ENCODE results near the gene HDAC9.

DNA sequence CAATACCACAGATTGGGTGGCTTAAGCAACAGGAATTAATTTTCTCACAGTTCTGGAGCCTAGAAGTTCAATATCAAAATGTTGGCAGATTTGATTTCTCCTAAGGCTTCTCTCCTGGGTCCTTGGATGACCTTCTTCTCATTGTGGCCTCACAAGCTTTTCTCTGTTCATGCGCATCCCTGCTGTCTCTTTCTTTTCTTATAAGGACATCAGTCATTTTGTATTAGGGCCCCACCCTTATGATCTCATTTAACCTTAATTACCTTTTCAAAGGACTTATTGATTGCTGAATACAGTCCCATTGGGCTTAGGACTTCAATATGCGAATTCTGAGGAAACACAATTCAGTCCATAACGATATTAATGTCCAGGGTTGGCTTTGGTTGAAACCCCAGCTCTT, 285.4 kb downstream of the HDAC9 start:
- TF ChIP-seq CTCF (IDR thresholded peaks at IDR 0.05; ENCODE audit: insufficient read depth, low read length, poor library complexity, severe bottlenecking) (no peak), EZH2phosphoT487 (conservative IDR thresholded peaks at IDR 0.05; ENCODE audit: low read length) (no peak)
